ENCODE data around the gene LSM12. TPM values are rescaled to one million over a fixed set of nuclear protein-coding genes. Genes with fewer than 3 reads are reported as not detected.
"Not testable (repeated sequence)": the region's sequence is repeated elsewhere in the genome, so short reads cannot be mapped to it uniquely, and the experiment has no call there.

Gene LSM12
- total RNA-seq, 4 donors from 2014 or later: 24.5 to 49.8 (median 37.1) TPM

GRCh38 chr17:44059101-44059892 is 7.2 kb downstream of the LSM12 start:
- DNase-seq: no peak

GRCh38 chr17:44053125-44053872 is 13.2 kb downstream of the LSM12 start:
- no peak overlapping the region for H3K27ac ChIP-seq
- H3K36me3 ChIP-seq: no peaks in the 10 kb centered on the region
- no peaks in the 10 kb centered on the region for H3K9me3 ChIP-seq
- no peak for TF ChIP-seq CTCF (IDR thresholded peaks at IDR 0.05)
- TF ChIP-seq POLR2A (IDR thresholded peaks at IDR 0.05): no peak
- no peak for DNase-seq
- no peaks in the 10 kb centered on the region for H3K27me3 ChIP-seq
- intact Hi-C loops (cut with DNase I; ENCODE audit: low total_unique reads): no loop called here
- H3K4me3 ChIP-seq: no peak overlapping the region
- H3K4me1 ChIP-seq: no peaks in the 10 kb centered on the region

More at GRCh38 chr17:44059101-44059892, 7.2 kb downstream of the LSM12 start:
- Histone ChIP-seq H3K27ac (no peak overlapping the region), H3K27me3 (no peaks in the 10 kb centered on the region), H3K36me3 (no peaks in the 10 kb centered on the region), H3K4me3 (no peak overlapping the region), H3K4me1 (no peaks in the 10 kb centered on the region), H3K9me3 (no peaks in the 10 kb centered on the region)
- TF ChIP-seq CTCF (IDR thresholded peaks at IDR 0.05): no peak
- TF ChIP-seq POLR2A (IDR thresholded peaks at IDR 0.05): no peak
- intact Hi-C loops (cut with DNase I; ENCODE audit: low total_unique reads): no loop called here

GRCh38 chr17:44049294-44050060 is 17.0 kb downstream of the LSM12 start:
- intact Hi-C loops (cut with DNase I; ENCODE audit: low total_unique reads): no loop called here
- no peaks in the 10 kb centered on the region for H3K36me3 ChIP-seq
- H3K27me3 ChIP-seq: no peaks in the 10 kb centered on the region
- no peaks in the 10 kb centered on the region for H3K9me3 ChIP-seq
- TF ChIP-seq POLR2A (IDR thresholded peaks at IDR 0.05) (no peak), CTCF (IDR thresholded peaks at IDR 0.05) (no peak)
- no peak overlapping the region for H3K27ac ChIP-seq
- no peaks in the 10 kb centered on the region for H3K4me1 ChIP-seq
- no peak overlapping the region for H3K4me3 ChIP-seq
- no peak for DNase-seq

GRCh38 chr17:44046893-44047292 is 19.6 kb downstream of the LSM12 start:
- H3K27me3 ChIP-seq; H3K27ac ChIP-seq; H3K4me3 ChIP-seq; DNase-seq; H3K4me1 ChIP-seq; H3K36me3 ChIP-seq; H3K9me3 ChIP-seq; intact Hi-C loops (cut with DNase I; ENCODE audit: low total_unique reads): not testable (repeated sequence)

GRCh38 chr17:44045486-44045885 is 21.0 kb downstream of the LSM12 start:
- Histone ChIP-seq H3K9me3 (no peaks in the 10 kb centered on the region), H3K4me1 (peaks cover 0 to 4% of the 10 kb centered on the region in 2 donors)

More at GRCh38 chr17:44045486-44045885, 21.0 kb downstream of the LSM12 start:
- Histone ChIP-seq H3K4me3 (no peak overlapping the region), H3K27ac (no peak overlapping the region), H3K27me3 (no peaks in the 10 kb centered on the region), H3K36me3 (no peaks in the 10 kb centered on the region)
- intact Hi-C loops (cut with DNase I; ENCODE audit: low total_unique reads): no loop called here
- DNase-seq: no peak
- TF ChIP-seq POLR2A (IDR thresholded peaks at IDR 0.05): no peak
- no peak for TF ChIP-seq CTCF (IDR thresholded peaks at IDR 0.05)

All from uterus (tissue), 4 donors.